A673 (cell line): ENCODE data around the gene NUB1. TPM values are rescaled to one million over a fixed set of nuclear protein-coding genes. Genes with fewer than 3 reads are reported as not detected.

Source experiments
- BruUV-seq: library from RNA; stranded (reverse); fragments of 400-500 nt; replicated peaks from 2 replicates; lab custom pipeline; 2021; lab: Mats Ljungman, UMichigan
- CTCF ChIA-PET: fragments of 300-600 bp; sonication (Branson Sonifier 250); formaldehyde crosslinking; loops from one replicate; lab custom pipeline; 2022; ENCODE audit warnings: antibody characterized with exemption; lab: Charles Lee
- POLR2A ChIA-PET: fragments of 300-600 bp; sonication (Branson Sonifier 250); formaldehyde crosslinking; loops from one replicate; lab custom pipeline; 2022; ENCODE audit warnings: antibody characterized with exemption; ENCODE audit not compliant: low non-redundant PET; lab: Charles Lee
- DNase-seq: peaks from one replicate; pipeline ENCODE4 v3.0.0-alpha.2; 2015; ENCODE audit warnings: low spot score
- H3K27ac ChIP-seq: fragments of 200-600 bp; sonication (generic); 2 replicates; pipeline ENCODE4 v1.5.1; 2016; ENCODE audit warnings: mixed run types, low read depth, mild to moderate bottlenecking, mixed read lengths, antibody characterized with exemption, low read length; ENCODE audit not compliant: poor library complexity, severe bottlenecking
- H3K27me3 ChIP-seq: fragments of 200-600 bp; sonication (generic); replicated peaks from 2 replicates; pipeline ENCODE4 v1.6.1; 2017; ENCODE audit warnings: mixed run types, low read depth, mild to moderate bottlenecking, mixed read lengths, antibody characterized with exemption, low read length; ENCODE audit not compliant: insufficient read depth, poor library complexity
- H3K36me3 ChIP-seq: fragments of 200-600 bp; sonication (generic); 2 replicates; pipeline ENCODE4 v1.6.1; 2016; ENCODE audit warnings: mixed run types, mild to moderate bottlenecking, mixed read lengths, antibody characterized with exemption, low read length; ENCODE audit not compliant: insufficient read depth, poor library complexity, severe bottlenecking
- H3K4me1 ChIP-seq: fragments of 200-600 bp; sonication (generic); 2 replicates; pipeline ENCODE4 v1.6.1; 2017; ENCODE audit warnings: mixed run types, mild to moderate bottlenecking, mixed read lengths, antibody characterized with exemption, low read length; ENCODE audit not compliant: insufficient read depth, poor library complexity, severe bottlenecking
- H3K4me3 ChIP-seq: fragments of 200-600 bp; sonication (generic); 2 replicates; pipeline ENCODE4 v1.5.1; 2016; ENCODE audit warnings: low read depth, mixed run types, mild to moderate bottlenecking, mixed read lengths, low read length; ENCODE audit not compliant: poor library complexity, severe bottlenecking
- H3K9me3 ChIP-seq: fragments of 200-600 bp; sonication (generic); 2 replicates; pipeline ENCODE4 v1.6.1; 2016; ENCODE audit warnings: mixed run types, low read depth, mild to moderate bottlenecking, mixed read lengths, antibody characterized with exemption, low read length; ENCODE audit not compliant: poor library complexity, severe bottlenecking
- CTCF ChIP-seq: fragments of 300-800, 200-600 bp; sonication (generic); conservative IDR thresholded peaks from 2 replicates; pipeline ENCODE4 v1.5.1; 2017; ENCODE audit warnings: low read depth, mild to moderate bottlenecking, antibody characterized with exemption, low read length, moderate library complexity, mixed read lengths
- EZH2 ChIP-seq: fragments of 200-600 bp; sonication (generic); IDR thresholded peaks from 2 replicates; pipeline ENCODE4 v1.6.1; 2017; ENCODE audit warnings: borderline replicate concordance, low read depth, mild to moderate bottlenecking, mixed read lengths, antibody characterized with exemption, low read length; ENCODE audit not compliant: poor library complexity, severe bottlenecking
- intact Hi-C: fragments of 100-400 bp; cut with micrococcal nuclease; formaldehyde crosslinking; loops from one replicate; pipeline ENCODE4 v1.10.0; 2022; ENCODE audit not compliant: unreplicated experiment
- total RNA-seq: library from RNA; stranded (reverse); gene quantifications from 2 replicates; pipeline ENCODE4 v1.2.3, GENCODE V29; 2021

Gene NUB1
- total RNA-seq, 1 experiment from 2014 or later, result 36.9 TPM

- Histone ChIP-seq H3K4me3 (no peak overlapping the region), H3K36me3 (no peaks in the 10 kb centered on the region), H3K27me3 (no peaks in the 10 kb centered on the region), H3K9me3 (peaks cover 5% of the 10 kb centered on the region), H3K4me1 (no peaks in the 10 kb centered on the region), H3K27ac (no peak overlapping the region)
- ChIA-PET CTCF (no interaction called here), POLR2A (no interaction called here)
- no TSS peak for BruUV-seq
- no peak for DNase-seq
- intact Hi-C loops, result no loop called here
- no peak for TF ChIP-seq EZH2
- no peak for TF ChIP-seq CTCF
Measured at GRCh38 chr7:151307536-151307935, 34.1 kb upstream of the NUB1 start.

- Histone ChIP-seq H3K36me3 (no peaks in the 10 kb centered on the region), H3K27me3 (no peaks in the 10 kb centered on the region), H3K4me1 (no peaks in the 10 kb centered on the region), H3K4me3 (no peak overlapping the region), H3K9me3 (peaks cover 5% of the 10 kb centered on the region), H3K27ac (no peak overlapping the region)
- CTCF ChIA-PET, result no interaction called here
- no peak for DNase-seq
- TF ChIP-seq CTCF (no peak), EZH2 (no peak)
- BruUV-seq, result no TSS peak
- POLR2A ChIA-PET, result no interaction called here
- intact Hi-C loops, result no loop called here
Measured at GRCh38 chr7:151308256-151308655, 33.4 kb upstream of the NUB1 start.

GRCh38 chr7:151308791-151309190, 32.8 kb upstream of the NUB1 start:
- BruUV-seq, result no TSS peak
- no peak for DNase-seq
- Histone ChIP-seq H3K4me1 (no peaks in the 10 kb centered on the region), H3K4me3 (no peak overlapping the region), H3K9me3 (peaks cover 5% of the 10 kb centered on the region), H3K27ac (no peak overlapping the region), H3K36me3 (no peaks in the 10 kb centered on the region), H3K27me3 (no peaks in the 10 kb centered on the region)
- no peak for TF ChIP-seq CTCF
- TF ChIP-seq EZH2, result no peak
- intact Hi-C loops, result no loop called here
- ChIA-PET POLR2A (no interaction called here), CTCF (interaction anchor here (0.6 kb wide), 1 partner anchor 481 kb away, joined by 3 read pairs; no protein-coding TSS in a partner anchor)
